HG03095 (cell line): ENCODE results near the gene GEMIN4.
"Not testable (repeated sequence)": the region's sequence is repeated elsewhere in the genome, so short reads cannot be mapped to it uniquely, and the experiment has no call there.

Experiments used
- ATAC-seq: cut with Tn5 transposase; IDR thresholded peaks from one replicate; pipeline ENCODE4 v1.9.1; 2021; ENCODE audit warnings: moderate library complexity; ENCODE audit not compliant: unreplicated experiment

GEMIN4 gene

GRCh38 chr17:704111-704864 is 47.8 kb downstream of the GEMIN4 start:
- no peak for ATAC-seq

DNA sequence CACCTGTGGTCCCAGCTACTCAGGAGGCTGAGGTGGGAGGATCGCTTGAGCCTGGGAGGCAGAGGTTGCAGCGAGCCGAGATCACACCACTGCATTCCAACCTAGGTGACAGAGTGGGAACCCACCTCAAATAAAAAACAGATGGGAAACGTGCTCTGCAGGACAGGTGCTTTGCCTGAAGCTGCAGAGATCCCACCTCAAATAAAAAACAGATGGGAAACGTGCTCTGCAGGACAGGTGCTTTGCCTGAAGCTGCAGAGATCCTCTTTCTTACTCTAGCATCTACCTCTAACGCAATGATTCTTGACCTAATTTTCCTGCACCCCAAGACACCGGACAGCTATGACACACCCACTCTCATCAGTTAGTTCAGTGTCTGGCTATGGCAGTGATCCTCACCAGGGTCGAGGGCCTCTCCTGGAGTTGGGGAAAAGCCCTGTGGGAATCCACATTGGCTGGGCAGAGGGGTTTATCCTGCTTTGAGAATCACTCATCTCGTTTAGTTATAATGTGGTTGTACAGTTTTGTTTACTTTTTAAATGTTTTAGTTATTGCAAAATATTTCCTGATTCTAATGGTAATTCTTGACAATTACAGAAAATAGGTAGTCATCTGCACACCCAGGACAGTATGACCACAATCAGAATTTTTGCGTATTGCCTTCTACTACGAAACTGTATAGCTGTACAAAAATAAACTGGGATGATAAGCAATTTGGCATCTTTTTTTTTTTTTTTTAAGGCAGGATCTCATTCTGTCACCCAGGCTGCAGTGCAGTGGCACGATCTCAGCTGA is 48.8 kb downstream of the GEMIN4 start:
- no peak for ATAC-seq

GRCh38 chr17:700504-701094 is 51.5 kb downstream of the GEMIN4 start:
- ATAC-seq = no peak

DNA sequence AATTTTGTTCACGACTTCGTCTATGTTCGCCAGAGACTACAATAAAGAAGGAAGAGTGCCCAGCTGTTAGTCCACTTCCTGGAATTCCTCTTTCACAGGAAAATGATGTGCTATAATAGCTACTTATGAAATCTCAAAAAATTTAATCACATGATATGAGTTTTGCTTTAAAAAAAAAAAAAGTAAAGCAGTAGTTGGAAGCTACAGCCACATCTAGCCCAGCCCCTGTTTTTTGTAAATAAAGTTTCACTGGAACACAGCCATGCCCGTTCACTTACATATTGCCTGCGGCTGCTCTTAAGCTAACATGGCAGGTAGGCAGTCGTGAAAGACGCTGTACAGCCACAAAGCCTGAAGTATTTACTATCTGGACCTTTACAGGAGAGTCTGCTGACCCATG is 52.7 kb downstream of the GEMIN4 start:
- no peak for ATAC-seq

- not testable (repeated sequence) for ATAC-seq
Measured at GRCh38 chr17:698096-698495, 54.0 kb downstream of the GEMIN4 start.

DNA sequence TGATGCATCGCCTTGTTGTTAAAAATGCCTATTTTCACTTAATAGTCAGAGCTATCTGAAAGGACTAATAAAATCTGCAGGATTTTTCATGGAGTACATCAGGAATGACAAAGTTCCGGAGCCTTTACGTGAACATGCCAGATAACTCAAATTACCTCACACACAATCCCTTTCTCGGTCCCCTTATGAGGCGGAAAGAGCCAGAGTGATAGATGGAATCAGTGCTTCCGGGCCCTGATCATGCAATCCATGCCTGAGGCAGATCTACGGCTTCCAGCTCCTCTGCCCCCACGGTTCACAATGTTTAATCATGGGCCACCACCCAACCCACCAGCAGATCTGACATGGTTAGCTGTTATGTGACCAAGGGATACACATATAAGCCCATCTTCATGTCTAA is 54.4 kb downstream of the GEMIN4 start:
- ATAC-seq = no peak

DNA sequence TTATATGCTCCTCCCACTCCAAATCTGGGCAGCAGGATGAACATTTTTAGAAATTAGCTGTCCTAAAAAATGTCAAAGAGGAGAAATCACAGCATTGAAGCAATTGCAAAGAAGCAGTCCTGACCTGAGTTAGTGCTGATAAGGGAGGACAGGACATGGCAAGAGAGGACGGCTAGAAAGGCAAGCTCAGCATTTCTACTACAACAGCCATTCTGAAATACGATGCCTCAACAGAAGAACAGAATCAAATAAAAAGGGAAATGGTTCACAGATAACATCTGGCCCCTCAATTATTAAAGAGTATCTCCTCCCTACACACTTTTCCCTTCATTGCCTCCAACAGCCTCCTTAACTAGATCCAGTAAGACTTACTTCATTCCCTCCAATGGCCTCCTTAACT is 55.7 kb downstream of the GEMIN4 start:
- no peak for ATAC-seq
